Neural crest cell (in vitro differentiated cells): ENCODE data around the gene ADAMTS17. TPM values are rescaled to one million over a fixed set of nuclear protein-coding genes. Genes with fewer than 3 reads are reported as not detected.

Source experiments
- DNase-seq: peaks from one replicate; pipeline ENCODE4 v3.0.0; 2021; ENCODE audit warnings: low read depth, mixed read lengths, low spot score
- H3K27ac Mint-ChIP-seq: one replicate; pipeline ENCODE4 v1.8.0; 2021; ENCODE audit warnings: mild to moderate bottlenecking, mixed read lengths; ENCODE audit not compliant: unreplicated experiment
- H3K27me3 Mint-ChIP-seq: 2 replicates; pipeline ENCODE4 v1.8.0; 2021; ENCODE audit warnings: low read depth, mild to moderate bottlenecking, mixed read lengths
- H3K36me3 Mint-ChIP-seq: 2 replicates; pipeline ENCODE4 v1.8.0; 2021; ENCODE audit warnings: low read depth, mild to moderate bottlenecking, mixed read lengths
- H3K4me1 Mint-ChIP-seq: 2 replicates; pipeline ENCODE4 v1.8.0; 2021; ENCODE audit warnings: mixed read lengths
- H3K4me3 Mint-ChIP-seq: one replicate; pipeline ENCODE4 v1.8.0; 2021; ENCODE audit warnings: mild to moderate bottlenecking, mixed read lengths
- H3K9me3 Mint-ChIP-seq: 2 replicates; pipeline ENCODE4 v1.8.0; 2021; ENCODE audit warnings: mixed read lengths
- total RNA-seq: library from RNA; stranded (reverse); gene quantifications from 2 replicates; pipeline ENCODE4 v1.2.1, GENCODE V29; 2021
- TF ChIP-seq, protein P1 (sequence below): fragments of 200-600 bp; sonication (generic); conservative IDR thresholded peaks from 2 replicates; pipeline ENCODE4 v1.5.0; 2021; ENCODE audit warnings: antibody characterized with exemption, mild to moderate bottlenecking

ADAMTS17 gene
- total RNA-seq, 1 donor from 2014 or later, result 2.3 TPM

DNA sequence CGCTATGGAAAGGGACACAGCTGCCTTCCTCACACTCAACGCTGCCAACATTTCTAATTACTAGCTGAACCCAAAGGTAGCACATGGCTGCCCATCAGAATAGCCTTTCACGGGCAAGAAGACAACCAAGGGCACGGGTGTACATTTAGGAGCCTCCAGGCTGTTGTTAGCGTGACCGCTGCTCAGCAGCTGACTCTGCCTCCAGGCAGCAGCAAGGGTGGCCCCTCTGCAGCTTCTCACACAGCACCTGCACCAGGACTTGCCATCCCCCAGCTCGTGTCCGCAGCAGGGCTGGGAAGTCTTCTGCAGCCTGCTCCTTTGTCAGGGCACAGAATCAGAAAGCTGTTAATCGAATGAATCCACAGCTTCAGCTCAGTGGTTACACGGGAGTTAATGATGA is 146.8 kb downstream of the ADAMTS17 start:
- TF ChIP-seq, protein P1, sequence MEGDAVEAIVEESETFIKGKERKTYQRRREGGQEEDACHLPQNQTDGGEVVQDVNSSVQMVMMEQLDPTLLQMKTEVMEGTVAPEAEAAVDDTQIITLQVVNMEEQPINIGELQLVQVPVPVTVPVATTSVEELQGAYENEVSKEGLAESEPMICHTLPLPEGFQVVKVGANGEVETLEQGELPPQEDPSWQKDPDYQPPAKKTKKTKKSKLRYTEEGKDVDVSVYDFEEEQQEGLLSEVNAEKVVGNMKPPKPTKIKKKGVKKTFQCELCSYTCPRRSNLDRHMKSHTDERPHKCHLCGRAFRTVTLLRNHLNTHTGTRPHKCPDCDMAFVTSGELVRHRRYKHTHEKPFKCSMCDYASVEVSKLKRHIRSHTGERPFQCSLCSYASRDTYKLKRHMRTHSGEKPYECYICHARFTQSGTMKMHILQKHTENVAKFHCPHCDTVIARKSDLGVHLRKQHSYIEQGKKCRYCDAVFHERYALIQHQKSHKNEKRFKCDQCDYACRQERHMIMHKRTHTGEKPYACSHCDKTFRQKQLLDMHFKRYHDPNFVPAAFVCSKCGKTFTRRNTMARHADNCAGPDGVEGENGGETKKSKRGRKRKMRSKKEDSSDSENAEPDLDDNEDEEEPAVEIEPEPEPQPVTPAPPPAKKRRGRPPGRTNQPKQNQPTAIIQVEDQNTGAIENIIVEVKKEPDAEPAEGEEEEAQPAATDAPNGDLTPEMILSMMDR, result no peak
- DNase-seq, result no peak
- Mint-ChIP-seq H3K27me3 (no peaks in the 10 kb centered on the region), H3K27ac (no peak overlapping the region), H3K9me3 (peaks cover 2% of the 10 kb centered on the region), H3K4me3 (no peak overlapping the region), H3K36me3 (no peaks in the 10 kb centered on the region), H3K4me1 (peaks cover 61% of the 10 kb centered on the region)

DNA sequence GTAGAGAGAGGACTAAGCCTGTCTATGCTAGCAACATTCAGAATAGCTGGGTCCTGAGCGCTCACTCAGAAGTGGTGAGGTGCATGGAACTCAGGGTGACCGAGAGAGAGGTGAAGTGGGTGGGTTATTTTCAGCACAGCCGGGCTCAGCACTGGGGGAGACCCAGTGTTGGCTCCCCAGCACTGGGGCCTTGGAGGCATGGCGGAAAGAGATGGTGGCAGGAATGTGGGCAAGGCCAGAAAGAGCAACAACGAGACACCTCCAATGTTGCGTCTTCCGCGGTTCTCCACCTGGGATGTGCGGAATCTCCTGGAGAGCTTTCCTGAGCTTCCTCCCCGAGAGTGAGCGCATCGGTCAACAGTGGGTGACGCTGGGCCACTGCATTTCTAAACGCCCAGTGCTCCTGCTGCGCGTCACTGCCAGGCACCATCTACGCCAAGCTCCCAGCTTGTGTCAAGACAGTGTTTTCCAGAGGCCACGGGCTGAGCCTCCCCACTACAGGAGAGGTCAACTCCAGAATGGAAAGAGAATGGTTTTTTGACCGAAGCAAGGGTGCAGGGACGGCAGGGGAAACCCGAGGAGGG is 148.4 kb downstream of the ADAMTS17 start:
- Mint-ChIP-seq H3K4me1 (peaks cover 50% of the 10 kb centered on the region), H3K9me3 (peaks cover 2% of the 10 kb centered on the region), H3K27ac (no peak overlapping the region), H3K36me3 (no peaks in the 10 kb centered on the region), H3K27me3 (no peaks in the 10 kb centered on the region), H3K4me3 (no peak overlapping the region)
- TF ChIP-seq, protein P1, result no peak
- DNase-seq, result no peak

DNA sequence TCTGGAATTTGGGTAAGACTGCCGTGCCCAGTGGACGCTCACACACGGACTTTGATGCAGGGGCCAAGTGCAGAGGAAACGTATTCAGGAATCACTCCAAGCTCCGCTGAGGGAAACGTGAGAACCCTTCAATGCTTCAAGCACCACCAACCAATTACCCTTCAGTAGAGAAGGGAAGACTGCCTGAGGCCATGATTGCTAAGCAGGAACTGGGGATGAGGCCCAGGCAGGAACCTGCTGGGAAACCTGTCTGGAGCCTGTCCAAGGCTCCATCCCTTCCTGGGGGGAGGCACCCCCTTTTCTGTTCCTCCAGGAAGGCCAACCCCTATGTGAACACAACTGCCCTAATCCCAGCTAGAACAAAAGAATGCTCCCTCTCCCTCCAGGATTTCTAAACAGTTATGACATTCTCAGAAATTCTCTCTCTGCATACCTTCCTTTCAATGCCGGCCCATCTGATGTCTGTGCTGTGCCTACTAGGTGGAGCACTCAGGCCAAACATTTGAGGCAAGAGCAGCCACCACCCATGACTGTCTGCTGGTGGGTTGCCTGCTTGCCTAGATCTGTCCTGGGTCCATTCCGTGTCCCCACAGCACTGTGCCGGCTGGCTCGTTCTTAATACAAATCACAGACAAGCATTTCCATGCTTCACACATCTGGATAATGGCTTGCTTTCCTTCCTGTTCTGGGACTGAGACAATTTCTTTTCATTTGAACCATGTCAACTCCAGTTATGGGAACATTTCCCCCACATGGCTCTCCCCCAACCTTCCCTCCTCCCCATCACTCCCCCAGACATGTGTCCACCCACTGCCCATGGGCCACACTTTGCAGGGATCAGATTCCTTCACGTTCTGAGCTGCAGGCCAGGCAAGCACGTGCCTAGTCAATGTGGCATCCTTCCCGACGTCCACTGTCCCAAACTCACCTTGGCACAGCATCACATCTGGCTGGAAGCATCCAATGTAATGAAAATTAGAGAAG is 149.4 kb downstream of the ADAMTS17 start:
- Mint-ChIP-seq H3K4me3 (no peak overlapping the region), H3K4me1 (peaks cover 48% of the 10 kb centered on the region), H3K27ac (no peak overlapping the region), H3K9me3 (no peaks in the 10 kb centered on the region), H3K27me3 (no peaks in the 10 kb centered on the region), H3K36me3 (no peaks in the 10 kb centered on the region)
- no peak for DNase-seq
- TF ChIP-seq, protein P1, result no peak

DNA sequence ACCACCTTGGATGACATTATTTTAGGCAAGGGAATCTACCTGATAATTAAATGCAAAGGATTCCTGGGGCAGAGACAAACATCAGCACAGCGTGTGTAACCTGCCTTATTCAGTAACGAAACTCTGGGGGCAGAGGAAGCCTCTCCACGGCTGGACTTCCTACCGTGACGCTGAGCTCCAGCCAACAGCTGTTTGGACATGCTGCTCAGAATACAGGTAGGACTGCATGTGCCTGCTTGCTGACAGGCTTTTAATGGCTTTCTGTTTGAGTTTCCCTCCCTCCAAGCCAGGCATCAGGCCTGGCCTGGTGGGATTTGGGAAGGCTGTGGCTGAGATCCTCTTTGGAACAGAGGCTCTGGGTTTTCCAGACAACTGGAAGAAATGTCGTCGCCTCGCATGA is 150.6 kb downstream of the ADAMTS17 start:
- Mint-ChIP-seq H3K4me3 (no peak overlapping the region), H3K4me1 (peaks cover 37% of the 10 kb centered on the region), H3K27ac (no peak overlapping the region), H3K27me3 (no peaks in the 10 kb centered on the region), H3K9me3 (no peaks in the 10 kb centered on the region), H3K36me3 (no peaks in the 10 kb centered on the region)
- TF ChIP-seq, protein P1, result no peak
- no peak for DNase-seq

DNA sequence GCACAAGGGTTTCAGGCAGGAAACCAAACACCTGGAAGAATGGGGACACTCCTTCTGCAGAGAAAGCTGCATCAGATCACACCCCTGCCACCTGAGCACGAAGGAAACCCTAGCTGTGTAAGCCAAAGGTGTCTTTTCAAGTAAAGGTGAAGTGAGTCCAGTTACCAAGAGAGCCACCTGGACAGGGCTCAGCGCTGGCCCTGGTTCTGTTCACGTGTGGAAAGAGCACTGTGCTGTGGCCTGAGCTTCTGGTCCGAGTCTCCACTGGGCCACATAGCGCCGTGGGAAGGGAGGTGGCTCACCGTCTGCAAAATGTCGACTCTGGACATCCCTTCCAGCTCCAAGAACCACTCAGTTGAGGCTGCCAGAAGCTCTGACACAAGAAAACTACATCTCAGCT is 151.1 kb downstream of the ADAMTS17 start:
- Mint-ChIP-seq H3K27ac (no peak overlapping the region), H3K4me3 (no peak overlapping the region), H3K36me3 (no peaks in the 10 kb centered on the region), H3K27me3 (no peaks in the 10 kb centered on the region), H3K9me3 (no peaks in the 10 kb centered on the region), H3K4me1 (peaks cover 32% of the 10 kb centered on the region)
- TF ChIP-seq, protein P1, result no peak
- DNase-seq, result no peak
